Measurements from ENCODE around the gene HSFX3.
A peak's percentile ranks its signal among the peaks of the same experiment; 100 is the strongest.
"Not testable (repeated sequence)": the region's sequence is repeated elsewhere in the genome, so short reads cannot be mapped to it uniquely, and the experiment has no call there.

HSFX3 gene

DNA sequence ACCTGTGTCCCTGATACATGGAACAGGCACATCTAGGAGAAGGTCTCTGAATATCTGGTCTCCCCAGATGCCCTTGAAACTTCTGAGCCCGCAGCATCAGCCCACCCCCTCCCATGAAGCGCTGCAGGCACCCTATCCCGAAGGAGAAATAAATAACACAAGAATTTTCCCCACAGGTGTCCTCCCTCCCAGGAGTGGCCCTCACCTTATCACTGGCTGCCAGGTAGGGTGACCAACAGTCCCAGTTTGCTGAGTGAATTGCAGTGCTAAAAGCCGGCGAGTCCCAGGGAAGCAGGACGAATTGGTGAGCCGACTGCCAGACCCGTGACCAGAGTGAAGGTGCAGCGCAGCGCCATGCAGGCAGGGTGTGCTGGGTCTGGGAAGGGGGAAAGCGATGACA is 15.7 kb downstream of the HSFX3 start:
- not testable (repeated sequence) for ATAC-seq; H3K4me3 Mint-ChIP-seq; H3K36me3 Mint-ChIP-seq; H3K27ac Mint-ChIP-seq; H3K9me3 Mint-ChIP-seq; DNase-seq (ENCODE audit: low spot score in 2 of 2)
- peaks cover 22% of the 10 kb centered on the region for H3K4me1 Mint-ChIP-seq

DNA sequence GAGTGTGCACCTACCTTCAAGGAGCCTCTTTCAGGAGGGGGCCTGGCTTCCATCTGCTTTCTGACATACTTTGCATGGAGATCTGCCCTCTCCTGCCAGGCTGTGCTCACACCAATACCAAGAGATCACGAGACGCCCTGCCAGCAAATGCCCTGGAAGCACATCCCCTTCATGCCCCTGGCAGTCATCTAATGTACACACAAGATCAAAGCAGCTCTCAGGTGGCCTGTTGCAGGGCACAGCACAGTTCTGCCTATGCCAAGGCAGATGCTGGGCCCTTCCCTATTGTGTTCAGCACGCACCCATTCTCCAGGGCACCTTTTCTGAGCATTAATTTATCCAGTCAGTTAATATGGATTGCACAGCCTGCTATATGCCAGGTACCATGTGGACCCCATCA is 16.9 kb downstream of the HSFX3 start:
- not testable (repeated sequence) for DNase-seq (ENCODE audit: low spot score in 2 of 2); H3K9me3 Mint-ChIP-seq; H3K27ac Mint-ChIP-seq; ATAC-seq; H3K4me3 Mint-ChIP-seq; H3K36me3 Mint-ChIP-seq
- H3K4me1 Mint-ChIP-seq: peaks cover 18% of the 10 kb centered on the region

DNA sequence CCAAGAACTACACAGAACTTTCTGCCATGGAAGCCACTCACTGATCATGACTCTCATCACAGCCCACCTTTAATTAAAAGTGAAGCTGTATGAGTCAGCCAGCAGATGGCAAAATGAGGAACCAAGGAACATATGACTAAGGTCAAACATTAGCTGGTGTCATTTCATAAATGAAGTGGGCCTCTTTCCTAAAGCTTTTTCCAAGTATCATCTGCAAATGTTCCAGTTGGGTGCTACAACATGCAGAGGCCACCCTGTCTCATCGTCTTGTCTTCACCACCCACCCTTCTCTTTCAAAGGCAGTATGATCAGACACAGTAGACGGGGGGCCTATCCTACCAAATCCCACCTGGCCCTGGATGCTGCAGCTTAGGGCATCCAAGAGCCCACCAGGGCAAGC is 18.1 kb downstream of the HSFX3 start:
- no peak overlapping the region for H3K4me3 Mint-ChIP-seq

DNA sequence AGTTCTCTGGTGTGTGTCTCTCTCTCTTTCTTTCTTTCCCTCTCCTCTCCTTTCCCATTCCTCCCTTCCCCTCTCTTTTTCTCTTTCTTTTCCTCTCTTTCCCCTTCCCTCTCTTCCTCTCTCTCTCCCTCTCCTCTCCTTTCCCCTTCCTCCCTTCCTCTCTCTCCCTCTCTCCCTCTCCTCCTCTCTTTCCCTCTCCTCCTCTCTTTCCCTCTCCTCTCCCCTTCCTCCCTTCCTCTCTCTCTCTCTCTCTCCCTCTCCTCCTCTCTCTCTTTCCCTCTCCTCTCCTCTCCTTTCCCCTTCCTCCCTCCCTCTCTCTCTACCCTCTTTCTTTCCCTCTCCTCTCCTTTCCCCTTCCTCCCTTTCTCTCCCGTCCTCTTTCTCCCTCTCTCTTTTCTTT is 21.3 kb downstream of the HSFX3 start:
- no peaks in the 10 kb centered on the region for H3K9me3 Mint-ChIP-seq
- H3K27ac Mint-ChIP-seq: no peak overlapping the region
- no peak overlapping the region for H3K4me3 Mint-ChIP-seq
- DNase-seq (ENCODE audit: low spot score in 2 of 2) (no peak), ATAC-seq (no peak)
- peaks cover 5% of the 10 kb centered on the region for H3K36me3 Mint-ChIP-seq
- peaks cover 23% of the 10 kb centered on the region for H3K4me1 Mint-ChIP-seq

More for the DNA sequence above, 18.1 kb downstream of the HSFX3 start:
- peak; percentile 79 for ATAC-seq
- peaks cover 5% of the 10 kb centered on the region for H3K36me3 Mint-ChIP-seq
- H3K9me3 Mint-ChIP-seq: no peaks in the 10 kb centered on the region
- no peak for DNase-seq (ENCODE audit: low spot score in 2 of 2)
- H3K27ac Mint-ChIP-seq: peak overlapping the region; percentile 71
- peaks cover 18% of the 10 kb centered on the region for H3K4me1 Mint-ChIP-seq

DNA sequence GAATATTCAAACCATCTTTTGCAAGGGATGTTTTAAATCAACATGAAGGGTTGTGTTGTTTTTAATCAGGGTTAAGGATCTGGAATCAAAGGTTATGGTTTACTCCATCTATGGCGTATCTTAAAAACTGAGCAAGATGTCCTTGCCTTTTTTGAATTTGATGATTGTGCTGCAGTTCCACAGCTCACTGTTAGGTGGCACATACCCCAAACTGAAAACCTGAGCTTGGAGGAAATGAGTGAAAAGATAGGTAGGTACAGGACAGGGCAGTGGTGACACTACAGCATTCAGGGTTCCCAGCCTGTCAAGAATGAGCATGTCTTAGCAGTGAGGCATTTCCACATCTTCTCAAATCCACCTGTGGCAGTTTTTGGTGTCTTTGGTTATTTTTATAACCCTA is 22.0 kb downstream of the HSFX3 start:
- H3K27ac Mint-ChIP-seq: no peak overlapping the region
- ATAC-seq: peak; percentile 54
- no peaks in the 10 kb centered on the region for H3K9me3 Mint-ChIP-seq
- peaks cover 5% of the 10 kb centered on the region for H3K36me3 Mint-ChIP-seq
- H3K4me3 Mint-ChIP-seq: no peak overlapping the region
- H3K4me1 Mint-ChIP-seq: peaks cover 26% of the 10 kb centered on the region
- no peak for DNase-seq (ENCODE audit: low spot score in 2 of 2)

DNA sequence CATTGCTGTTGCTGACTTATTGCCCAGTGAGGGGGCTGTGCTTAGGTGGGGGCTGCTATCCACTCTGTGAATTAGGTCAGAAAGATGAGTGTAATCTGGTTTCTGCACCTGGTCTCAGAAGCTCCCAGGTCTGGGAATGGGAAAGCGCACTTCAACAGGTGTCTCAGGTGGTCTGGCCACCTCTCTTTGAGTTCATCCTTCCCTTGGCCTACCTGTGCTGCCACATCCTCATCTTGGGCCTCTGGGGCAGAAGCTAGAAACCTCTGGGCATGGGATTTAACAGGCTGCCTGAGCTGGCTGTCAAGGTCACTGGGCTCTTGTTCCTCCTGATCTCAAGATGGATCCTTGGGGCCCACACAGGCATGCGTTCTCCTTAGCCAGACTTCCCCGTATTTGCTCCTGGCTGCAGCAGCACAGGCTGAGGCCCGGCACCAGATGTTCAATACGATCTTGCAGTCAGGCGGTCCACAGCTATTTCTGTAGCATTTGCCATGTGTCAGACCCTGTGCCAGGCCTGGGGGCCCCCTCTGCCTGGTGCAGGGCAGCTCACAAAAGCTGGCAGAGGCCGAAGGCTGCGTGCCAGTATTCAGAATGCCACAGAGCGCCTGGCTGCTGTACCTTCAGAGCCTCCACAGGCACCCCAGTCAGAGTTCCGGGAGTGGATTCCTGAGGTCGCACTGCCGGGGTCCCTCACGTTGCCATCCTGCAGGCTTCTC is 23.2 kb downstream of the HSFX3 start:
- not testable (repeated sequence) for H3K9me3 Mint-ChIP-seq; ATAC-seq; H3K36me3 Mint-ChIP-seq; DNase-seq (ENCODE audit: low spot score in 2 of 2)
- Mint-ChIP-seq H3K4me1 (peaks cover 24% of the 10 kb centered on the region), H3K27ac (peak overlapping the region; percentile 83), H3K4me3 (peak overlapping the region; percentile 42)

DNA sequence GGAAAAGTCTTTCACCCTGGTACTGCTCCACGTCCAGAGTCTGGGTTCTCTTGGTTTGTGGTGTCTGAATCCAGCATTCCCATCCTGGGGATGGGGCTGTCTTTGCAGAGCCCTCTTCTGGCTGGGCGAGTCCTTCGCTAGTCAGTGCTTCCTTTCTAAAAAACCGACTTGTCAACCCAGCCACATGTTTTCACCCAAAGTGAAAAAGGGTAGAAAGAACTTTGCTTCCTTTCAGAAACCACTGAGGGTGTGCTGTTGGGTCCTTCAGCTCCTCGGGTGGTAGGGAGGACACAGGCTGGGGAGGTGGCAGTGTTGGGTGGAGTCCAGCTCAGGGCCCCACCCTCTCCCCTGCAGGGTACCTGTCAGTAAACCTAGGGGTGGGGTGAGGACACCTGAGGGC is 23.8 kb downstream of the HSFX3 start:
- not testable (repeated sequence) for DNase-seq (ENCODE audit: low spot score in 2 of 2); H3K36me3 Mint-ChIP-seq; H3K9me3 Mint-ChIP-seq
- peak overlapping the region; percentile 42 for H3K4me3 Mint-ChIP-seq
- H3K4me1 Mint-ChIP-seq: peaks cover 25% of the 10 kb centered on the region
- peak; percentile 76 for ATAC-seq
- peak overlapping the region; percentile 83 for H3K27ac Mint-ChIP-seq

DNA sequence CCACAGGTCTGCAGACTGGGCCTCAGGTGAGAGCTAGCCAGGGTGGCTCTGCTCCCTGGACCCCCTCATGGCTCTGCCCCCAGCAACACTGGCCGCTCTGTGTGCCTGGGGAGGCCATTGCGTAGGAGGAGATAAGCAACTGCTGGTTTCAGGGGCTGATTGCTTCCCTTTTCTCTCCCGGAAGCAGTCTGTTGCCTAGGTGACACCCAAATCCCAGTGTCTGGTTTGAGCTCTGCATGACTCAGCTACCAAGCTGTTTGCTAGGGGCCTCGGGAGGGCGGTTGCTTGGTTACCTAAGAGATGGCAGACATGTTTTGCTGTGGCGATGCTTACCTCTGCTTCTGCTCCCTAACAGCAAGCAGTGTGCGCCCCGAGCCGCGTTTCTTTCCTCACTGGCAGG is 24.3 kb downstream of the HSFX3 start:
- peak overlapping the region; percentile 42 for H3K4me3 Mint-ChIP-seq
- peaks cover 30% of the 10 kb centered on the region for H3K4me1 Mint-ChIP-seq
- not testable (repeated sequence) for H3K9me3 Mint-ChIP-seq, H3K36me3 Mint-ChIP-seq
- H3K27ac Mint-ChIP-seq: peak overlapping the region; percentile 83
- ATAC-seq (peak; percentile 95), DNase-seq (ENCODE audit: low spot score in 2 of 2) (peak; percentile 9 to 67)

DNA sequence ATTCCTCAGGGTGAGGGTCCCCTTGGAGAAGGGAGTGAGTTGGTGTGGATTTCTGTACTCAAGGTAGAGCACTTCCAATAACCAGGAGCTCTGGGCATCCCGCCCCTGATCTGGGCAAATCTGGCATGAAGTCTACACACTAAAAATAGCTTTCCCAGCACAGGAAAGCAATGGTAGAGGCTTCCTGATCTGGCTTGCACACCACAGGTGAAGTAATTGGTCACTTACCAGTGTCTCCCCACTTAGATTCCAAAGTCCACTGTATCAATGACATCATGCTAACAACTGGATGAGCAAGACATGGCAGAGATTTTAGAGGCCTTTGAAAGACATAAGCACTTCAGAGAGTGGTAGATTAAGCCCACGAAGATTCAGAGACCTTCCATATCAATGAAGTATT is 26.8 kb downstream of the HSFX3 start:
- Mint-ChIP-seq H3K36me3 (no peaks in the 10 kb centered on the region), H3K9me3 (no peaks in the 10 kb centered on the region), H3K4me3 (no peak overlapping the region)

DNA sequence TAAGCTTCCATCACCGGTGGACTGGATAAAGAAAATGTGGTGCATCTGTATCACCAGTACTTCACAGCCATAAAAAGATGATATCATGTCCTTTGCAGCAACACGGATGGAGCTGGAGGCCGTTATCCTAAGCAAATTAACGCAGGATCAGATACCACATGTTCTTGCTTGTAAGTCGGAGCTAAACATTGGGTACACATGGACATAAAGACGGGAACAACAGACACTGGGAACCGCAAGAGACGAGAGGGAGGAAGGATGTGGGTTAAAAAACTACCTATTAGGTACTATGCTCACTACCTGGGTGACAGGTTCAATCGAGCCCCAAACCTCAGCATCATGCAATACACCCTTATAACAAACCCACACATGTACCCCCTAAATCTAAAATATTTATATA is 28.3 kb downstream of the HSFX3 start:
- ATAC-seq (no peak), DNase-seq (ENCODE audit: low spot score in 2 of 2) (no peak)
- peak overlapping the region; percentile 54 for H3K4me3 Mint-ChIP-seq
- peaks cover 50% of the 10 kb centered on the region for H3K4me1 Mint-ChIP-seq
- no peaks in the 10 kb centered on the region for H3K36me3 Mint-ChIP-seq
- no peaks in the 10 kb centered on the region for H3K9me3 Mint-ChIP-seq
- H3K27ac Mint-ChIP-seq: peak overlapping the region; percentile 84

More for the DNA sequence above, 26.8 kb downstream of the HSFX3 start:
- ATAC-seq: no peak
- Mint-ChIP-seq H3K4me1 (peaks cover 36% of the 10 kb centered on the region), H3K27ac (peak overlapping the region; percentile 72)
- no peak for DNase-seq (ENCODE audit: low spot score in 2 of 2)

DNA sequence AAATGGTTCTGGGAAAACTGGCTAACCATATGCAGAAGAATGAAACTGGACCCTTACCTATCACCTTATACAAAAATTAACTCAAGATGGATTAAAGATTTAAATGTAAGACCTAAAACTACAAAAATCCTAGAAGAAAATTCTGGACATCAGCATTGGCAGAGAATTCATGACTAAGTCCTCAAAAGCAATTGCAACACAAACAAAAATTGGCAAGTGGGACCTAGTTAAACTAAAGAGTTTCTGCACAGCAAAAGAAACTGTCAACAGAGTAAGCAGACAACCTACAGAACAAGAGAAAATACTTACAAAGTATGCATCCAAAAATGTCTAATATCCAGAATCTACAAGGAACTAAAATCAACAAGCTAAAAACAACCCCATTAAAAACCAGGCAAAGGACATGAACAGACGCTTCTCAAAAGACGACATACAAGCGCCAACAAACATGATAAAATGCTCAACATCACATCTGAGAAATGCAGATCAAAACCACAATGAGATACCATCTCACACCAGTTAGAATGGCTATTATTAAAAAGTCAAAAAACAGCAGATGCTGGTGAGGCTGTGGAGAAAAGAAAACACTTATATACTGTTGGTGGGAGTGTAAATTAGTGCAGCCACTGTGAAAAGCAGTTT is 29.0 kb downstream of the HSFX3 start:
- DNase-seq (ENCODE audit: low spot score in 2 of 2); ATAC-seq; H3K9me3 Mint-ChIP-seq; H3K36me3 Mint-ChIP-seq: not testable (repeated sequence)
- Mint-ChIP-seq H3K4me3 (peak overlapping the region; percentile 54), H3K27ac (peak overlapping the region; percentile 84), H3K4me1 (peaks cover 52% of the 10 kb centered on the region)

DNA sequence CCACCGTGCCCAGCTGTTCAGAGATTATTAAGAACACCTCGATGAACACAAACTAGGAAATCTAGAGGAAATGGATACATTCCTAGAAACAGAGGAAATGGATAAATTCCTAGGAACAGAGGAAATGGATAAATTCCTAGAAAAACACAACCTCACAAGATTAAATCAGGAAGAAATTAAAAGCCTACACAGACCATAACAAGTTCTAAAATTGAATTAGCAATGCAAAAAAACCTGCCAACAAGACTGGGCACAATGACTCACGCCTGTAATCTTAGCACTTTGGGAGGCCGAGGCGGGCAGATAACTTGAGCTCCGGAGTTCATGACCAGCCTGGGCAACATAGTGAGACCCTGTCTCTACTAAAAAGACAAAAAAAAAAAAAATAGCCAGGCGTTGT is 31.5 kb downstream of the HSFX3 start:
- H3K4me1 Mint-ChIP-seq: peaks cover 60% of the 10 kb centered on the region
- DNase-seq (ENCODE audit: low spot score in 2 of 2) (no peak), ATAC-seq (no peak)
- no peaks in the 10 kb centered on the region for H3K9me3 Mint-ChIP-seq
- no peak overlapping the region for H3K27ac Mint-ChIP-seq
- no peak overlapping the region for H3K4me3 Mint-ChIP-seq
- no peaks in the 10 kb centered on the region for H3K36me3 Mint-ChIP-seq

DNA sequence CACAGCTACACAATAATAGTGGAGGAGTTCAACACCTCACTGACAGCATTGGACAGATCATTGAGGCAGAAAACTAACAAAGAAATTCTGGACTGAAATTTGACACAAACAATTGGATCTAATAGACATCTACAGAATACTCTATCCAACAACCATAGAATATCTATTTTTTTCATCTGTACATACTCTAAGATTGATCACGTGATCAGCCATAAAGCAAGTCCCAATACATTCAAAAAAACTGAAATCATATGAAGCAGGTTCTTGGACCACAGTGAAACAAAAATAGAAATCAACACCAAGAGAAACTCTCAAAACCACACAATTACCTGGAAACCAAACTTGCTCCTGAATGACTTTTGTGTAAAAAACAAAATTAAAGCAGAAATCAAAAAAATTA is 32.4 kb downstream of the HSFX3 start:
- no peaks in the 10 kb centered on the region for H3K36me3 Mint-ChIP-seq
- no peak for DNase-seq (ENCODE audit: low spot score in 2 of 2)
- ATAC-seq: no peak
- H3K4me3 Mint-ChIP-seq: no peak overlapping the region
- peaks cover 56% of the 10 kb centered on the region for H3K4me1 Mint-ChIP-seq
- H3K27ac Mint-ChIP-seq: peak overlapping the region; percentile 93
- no peaks in the 10 kb centered on the region for H3K9me3 Mint-ChIP-seq

DNA sequence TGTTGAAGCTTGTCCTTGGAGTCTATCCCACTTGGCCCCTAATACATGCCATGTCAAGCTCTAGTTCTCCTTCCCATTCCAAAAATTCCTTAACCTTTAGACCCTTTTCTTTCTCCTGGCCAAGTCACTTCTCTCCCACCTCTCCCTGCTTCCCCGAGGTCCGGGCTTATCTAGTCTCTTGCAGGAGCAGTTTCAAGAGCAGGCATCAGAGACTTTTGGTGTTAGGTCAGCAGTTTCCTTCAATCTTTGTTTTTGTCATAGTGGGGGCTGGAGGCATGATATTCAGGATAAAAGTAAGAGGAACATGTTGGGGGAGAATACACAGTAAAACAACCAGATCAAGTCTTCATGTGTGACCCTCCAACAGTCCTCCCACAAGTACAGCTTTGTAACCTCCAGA is 33.1 kb downstream of the HSFX3 start:
- DNase-seq (ENCODE audit: low spot score in 2 of 2) (no peak), ATAC-seq (no peak)
- Mint-ChIP-seq H3K36me3 (no peaks in the 10 kb centered on the region), H3K4me3 (peak overlapping the region; percentile 49), H3K4me1 (peaks cover 53% of the 10 kb centered on the region), H3K27ac (peak overlapping the region; percentile 93), H3K9me3 (no peaks in the 10 kb centered on the region)

DNA sequence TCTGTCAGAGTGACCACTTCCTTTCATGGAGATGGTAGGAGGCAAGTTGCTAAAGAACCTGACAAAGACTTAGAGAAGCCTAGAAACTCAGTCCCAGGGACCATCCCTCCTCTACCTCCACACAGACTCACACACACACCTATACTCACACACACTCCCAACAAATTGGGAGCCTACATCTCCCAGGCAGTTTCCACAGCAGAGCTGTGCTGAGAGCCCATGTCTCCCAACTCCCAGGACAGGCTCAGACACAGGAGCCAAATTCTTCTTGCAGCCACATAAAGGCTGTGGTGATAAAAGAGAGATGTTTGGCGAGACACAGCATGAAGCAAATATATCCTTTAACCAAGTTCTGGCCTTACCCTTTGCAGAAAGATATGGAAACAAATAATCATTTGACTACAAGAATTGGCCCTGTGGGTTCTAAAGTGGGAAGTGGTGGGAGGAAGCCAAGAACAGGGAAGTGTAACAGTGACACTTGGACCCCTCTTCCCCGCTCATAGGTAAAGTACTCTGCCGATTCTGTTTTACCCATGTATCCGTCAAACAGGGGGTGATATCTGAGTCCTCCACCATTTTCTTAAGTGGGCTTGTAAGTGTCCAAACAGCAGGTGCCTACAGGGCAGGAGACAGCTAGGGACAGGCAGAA is 33.6 kb downstream of the HSFX3 start:
- H3K9me3 Mint-ChIP-seq: no peaks in the 10 kb centered on the region
- H3K27ac Mint-ChIP-seq: peak overlapping the region; percentile 93
- no peak for DNase-seq (ENCODE audit: low spot score in 2 of 2)
- ATAC-seq: no peak
- H3K4me3 Mint-ChIP-seq: peak overlapping the region; percentile 49
- H3K36me3 Mint-ChIP-seq: no peaks in the 10 kb centered on the region
- H3K4me1 Mint-ChIP-seq: peaks cover 48% of the 10 kb centered on the region

All from stimulated activated effector memory CD8-positive, alpha-beta T cell treated with anti-CD3 and anti-CD28 coated beads, Interleukin-12 subunit alpha, Interleukin-12 subunit beta, amount 100 ng/mL, for 72 hours (primary cell).